ENCODE measurements around the gene STK11.

GRCh38 chr19:1216756-1217155, 11.2 kb downstream of the STK11 start:
- TF ChIP-seq CTCF (IDR thresholded peaks at IDR 0.05 in 4 of 5, conservative IDR thresholded peaks at IDR 0.05 in 1 of 5), result no peak
- TF ChIP-seq POLR2A (IDR thresholded peaks at IDR 0.05), result no peak

All from gastrocnemius medialis (tissue), 4 donors.